GM12875 (cell line): Measurements from ENCODE around the gene F5.

Experiments used
- H3K4me3 ChIP-seq: one replicate; pipeline ENCODE4 v1.5.1; 2011; ENCODE audit warnings: low read depth, low read length, control low read depth
- CTCF ChIP-seq: IDR thresholded peaks from 2 replicates; pipeline ENCODE4 v1.5.1; 2011; ENCODE audit warnings: low read depth, mild to moderate bottlenecking, control low read depth, inconsistent platforms, low read length, moderate library complexity, borderline replicate concordance; ENCODE audit not compliant: insufficient read depth

The F5 gene

GRCh38 chr1:169563019-169563615 lies 23.2 kb downstream of the F5 start:
- no peak for TF ChIP-seq CTCF
- H3K4me3 ChIP-seq, result no peak overlapping the region

- no peak overlapping the region for H3K4me3 ChIP-seq
Measured at GRCh38 chr1:169561692-169562091, 24.6 kb downstream of the F5 start.

GRCh38 chr1:169557131-169557530 lies 29.1 kb downstream of the F5 start:
- no peak for TF ChIP-seq CTCF
- H3K4me3 ChIP-seq, result no peak overlapping the region

More at GRCh38 chr1:169561692-169562091, 24.6 kb downstream of the F5 start:
- TF ChIP-seq CTCF, result no peak

GRCh38 chr1:169550294-169550693 lies 36.0 kb downstream of the F5 start:
- no peak overlapping the region for H3K4me3 ChIP-seq
- TF ChIP-seq CTCF, result peak; percentile 21; the same call in 1 of the 2 replicates

GRCh38 chr1:169548282-169548681 lies 38.0 kb downstream of the F5 start:
- no peak for TF ChIP-seq CTCF
- H3K4me3 ChIP-seq, result no peak overlapping the region

- peak; percentile 67 for TF ChIP-seq CTCF
- H3K4me3 ChIP-seq, result no peak overlapping the region
Measured at GRCh38 chr1:169546087-169546995, 39.9 kb downstream of the F5 start.
